ENCODE measurements around the gene NTMT1.
A peak's percentile ranks its signal among the peaks of the same experiment; 100 is the strongest.

NTMT1 gene

DNA sequence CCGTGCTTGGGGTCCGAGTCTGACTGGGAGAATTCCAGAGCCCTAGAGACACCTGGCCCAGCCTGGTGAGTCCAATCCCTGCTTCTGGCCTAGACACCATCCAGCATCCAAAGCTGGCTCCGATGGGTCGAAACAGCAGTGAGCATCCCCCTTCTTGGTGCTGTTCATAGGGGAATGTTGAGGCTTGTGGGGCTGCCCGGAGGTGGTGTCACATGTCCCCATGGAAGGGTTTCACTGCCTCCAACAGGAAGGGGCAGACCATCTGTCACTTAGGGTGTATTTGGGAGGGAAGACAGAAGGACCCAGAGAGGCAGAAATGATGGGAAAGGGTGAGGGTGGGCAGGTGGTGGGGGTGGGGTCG is 19.0 kb upstream of the NTMT1 start:
- Histone ChIP-seq H3K36me3 (ENCODE audit: control insufficient read depth in 5 of 5, insufficient read depth in 5 of 5, low read length in 5 of 5) (no peaks in the 10 kb centered on the region), H3K4me1 (ENCODE audit: control insufficient read depth in 5 of 5, insufficient read depth in 5 of 5, low read length in 5 of 5) (peaks cover 3 to 51% (median 39%) of the 10 kb centered on the region in 5 donors), H3K4me3 (ENCODE audit: low read depth in 1 of 5, low read length in 5 of 5) (no peak overlapping the region), H3K9me3 (ENCODE audit: control insufficient read depth in 5 of 5, low read length in 5 of 5) (no peaks in the 10 kb centered on the region), H3K27me3 (ENCODE audit: control insufficient read depth in 5 of 5, insufficient read depth in 4 of 5, low read length in 5 of 5) (peaks cover 0 to 4% (median 0%) of the 10 kb centered on the region in 5 donors), H3K9ac (ENCODE audit: low read length in 5 of 5) (peak overlapping the region in 1 of 5 donors; percentile 23), H3K27ac (ENCODE audit: low read depth, low read length) (peak overlapping the region; percentile 37)

DNA sequence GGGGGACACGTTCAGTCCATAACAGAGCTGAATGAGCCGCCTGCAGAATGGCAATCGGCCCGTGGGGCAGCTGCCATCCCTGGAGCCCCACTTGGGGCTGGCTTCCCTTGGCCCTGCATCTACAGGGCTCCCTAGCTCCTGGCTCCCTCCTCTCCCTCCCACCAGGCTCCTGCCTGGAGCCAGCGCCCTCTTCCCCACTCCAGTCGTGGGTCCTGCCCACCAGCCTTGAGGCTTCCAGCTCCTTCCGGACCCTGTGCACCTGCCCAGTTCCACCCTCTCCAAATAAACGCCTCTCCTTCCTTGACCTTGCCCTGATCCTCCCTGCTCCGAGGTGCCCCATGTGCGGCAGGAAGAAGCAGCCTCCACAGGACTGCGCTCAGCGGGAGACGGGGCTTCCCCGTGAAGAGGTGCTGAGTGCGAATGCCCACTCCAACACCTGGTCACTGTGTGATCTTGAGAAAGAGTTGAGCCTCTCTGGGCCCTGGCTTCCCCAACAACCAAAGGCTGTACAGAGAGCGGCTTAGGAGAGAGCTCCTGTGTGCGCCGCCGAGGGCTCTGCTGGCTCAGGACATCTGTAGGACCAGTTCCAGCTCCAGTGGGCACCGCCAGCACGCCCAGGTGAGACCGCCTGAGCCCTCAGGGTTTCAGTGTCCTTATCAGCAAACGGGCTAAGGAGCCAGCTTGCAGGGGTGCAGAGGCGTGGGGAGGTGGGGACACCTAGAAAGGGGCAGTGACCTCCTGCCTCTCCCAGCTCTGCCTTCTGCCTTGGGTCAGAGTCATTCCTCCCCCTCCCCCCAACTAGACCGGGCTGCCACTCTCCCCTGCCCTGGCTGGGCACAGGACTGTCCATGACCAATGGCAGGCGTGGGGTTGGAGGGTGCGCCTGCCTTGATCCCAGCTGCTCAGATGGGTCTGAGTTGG is 17.1 kb upstream of the NTMT1 start:
- Histone ChIP-seq H3K4me1 (ENCODE audit: control insufficient read depth in 5 of 5, insufficient read depth in 5 of 5, low read length in 5 of 5) (peaks cover 3 to 45% (median 39%) of the 10 kb centered on the region in 5 donors), H3K27ac (ENCODE audit: low read depth, low read length) (no peak overlapping the region), H3K36me3 (ENCODE audit: control insufficient read depth in 5 of 5, insufficient read depth in 5 of 5, low read length in 5 of 5) (no peaks in the 10 kb centered on the region), H3K4me3 (ENCODE audit: low read depth in 1 of 5, low read length in 5 of 5) (no peak overlapping the region), H3K9me3 (ENCODE audit: control insufficient read depth in 5 of 5, low read length in 5 of 5) (no peaks in the 10 kb centered on the region), H3K27me3 (ENCODE audit: control insufficient read depth in 5 of 5, insufficient read depth in 4 of 5, low read length in 5 of 5) (peaks cover 0 to 4% (median 0%) of the 10 kb centered on the region in 5 donors), H3K9ac (ENCODE audit: low read length in 5 of 5) (no peak overlapping the region)

DNA sequence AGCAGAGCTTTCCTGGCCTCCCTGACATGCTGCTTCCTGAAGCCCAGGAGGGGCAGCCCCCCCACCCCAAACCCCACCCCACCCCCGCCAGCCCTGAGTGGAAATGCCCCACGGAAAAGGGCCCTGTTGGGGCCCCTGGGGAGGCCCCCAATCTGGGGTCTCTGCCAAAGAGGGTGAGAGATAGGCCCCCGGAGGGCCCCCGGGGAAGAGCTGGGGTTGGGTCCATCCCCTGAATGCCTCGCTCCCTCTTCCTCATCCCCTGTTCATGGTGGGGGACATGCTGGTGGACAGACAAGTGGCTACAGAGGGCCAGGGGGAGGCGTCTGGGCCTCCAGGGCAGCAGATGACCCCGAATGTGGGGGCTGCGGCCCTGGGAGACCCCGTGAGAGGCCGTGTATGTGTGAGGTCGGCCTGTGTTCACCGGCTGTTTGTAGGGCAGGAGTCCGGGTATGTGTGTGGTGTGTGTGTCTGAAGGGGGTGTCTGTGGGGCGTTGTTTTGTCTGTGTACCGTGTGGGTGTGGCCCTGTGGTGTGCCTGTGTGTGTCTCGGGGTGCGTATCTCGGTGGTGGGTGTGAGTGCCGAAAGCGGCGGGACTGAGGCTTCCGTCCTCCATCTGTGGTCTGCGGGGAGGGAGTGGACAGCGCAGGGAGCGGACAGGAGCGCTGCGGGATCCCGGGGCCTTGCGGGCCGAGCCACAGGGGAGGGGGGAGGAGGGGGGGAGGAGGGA is 16.3 kb upstream of the NTMT1 start:
- Histone ChIP-seq H3K9ac (ENCODE audit: low read length in 5 of 5) (peak overlapping the region in 3 of 5 donors; percentile 37 to 66 (median 52)), H3K36me3 (ENCODE audit: control insufficient read depth in 5 of 5, insufficient read depth in 5 of 5, low read length in 5 of 5) (no peaks in the 10 kb centered on the region), H3K27me3 (ENCODE audit: control insufficient read depth in 5 of 5, insufficient read depth in 4 of 5, low read length in 5 of 5) (peaks cover 0 to 4% (median 0%) of the 10 kb centered on the region in 5 donors), H3K27ac (ENCODE audit: low read depth, low read length) (peak overlapping the region; percentile 30), H3K9me3 (ENCODE audit: control insufficient read depth in 5 of 5, low read length in 5 of 5) (no peaks in the 10 kb centered on the region), H3K4me3 (ENCODE audit: low read depth in 1 of 5, low read length in 5 of 5) (peak overlapping the region in 2 of 5 donors; percentile 34 to 39), H3K4me1 (ENCODE audit: control insufficient read depth in 5 of 5, insufficient read depth in 5 of 5, low read length in 5 of 5) (peaks cover 3 to 44% (median 37%) of the 10 kb centered on the region in 5 donors)

DNA sequence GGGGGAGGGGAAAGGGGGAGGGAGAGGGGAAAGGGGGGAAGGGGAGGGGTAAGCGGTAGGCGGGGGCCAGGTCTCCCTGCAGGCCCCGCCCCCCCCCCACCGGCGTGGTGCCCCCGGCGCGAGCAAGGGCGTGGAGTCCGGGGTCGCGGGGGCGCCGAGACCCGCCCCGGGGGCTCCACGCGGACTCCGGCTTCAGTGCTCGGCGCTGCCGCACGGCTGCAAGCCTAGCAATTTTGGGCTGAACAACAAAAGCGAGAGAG is 15.8 kb upstream of the NTMT1 start:
- no peaks in the 10 kb centered on the region for H3K36me3 ChIP-seq (ENCODE audit: control insufficient read depth in 5 of 5, insufficient read depth in 5 of 5, low read length in 5 of 5)
- H3K4me1 ChIP-seq (ENCODE audit: control insufficient read depth in 5 of 5, insufficient read depth in 5 of 5, low read length in 5 of 5): peaks cover 3 to 42% (median 35%) of the 10 kb centered on the region in 5 donors
- peak overlapping the region in 4 of 5 donors; percentile 60 to 76 (median 62) for H3K4me3 ChIP-seq (ENCODE audit: low read depth in 1 of 5, low read length in 5 of 5)
- peaks cover 0 to 4% (median 0%) of the 10 kb centered on the region in 5 donors for H3K27me3 ChIP-seq (ENCODE audit: control insufficient read depth in 5 of 5, insufficient read depth in 4 of 5, low read length in 5 of 5)
- peak overlapping the region in 2 of 5 donors; percentile 61 to 82 for H3K9ac ChIP-seq (ENCODE audit: low read length in 5 of 5)
- peak overlapping the region; percentile 62 for H3K27ac ChIP-seq (ENCODE audit: low read depth, low read length)
- no peaks in the 10 kb centered on the region for H3K9me3 ChIP-seq (ENCODE audit: control insufficient read depth in 5 of 5, low read length in 5 of 5)

DNA sequence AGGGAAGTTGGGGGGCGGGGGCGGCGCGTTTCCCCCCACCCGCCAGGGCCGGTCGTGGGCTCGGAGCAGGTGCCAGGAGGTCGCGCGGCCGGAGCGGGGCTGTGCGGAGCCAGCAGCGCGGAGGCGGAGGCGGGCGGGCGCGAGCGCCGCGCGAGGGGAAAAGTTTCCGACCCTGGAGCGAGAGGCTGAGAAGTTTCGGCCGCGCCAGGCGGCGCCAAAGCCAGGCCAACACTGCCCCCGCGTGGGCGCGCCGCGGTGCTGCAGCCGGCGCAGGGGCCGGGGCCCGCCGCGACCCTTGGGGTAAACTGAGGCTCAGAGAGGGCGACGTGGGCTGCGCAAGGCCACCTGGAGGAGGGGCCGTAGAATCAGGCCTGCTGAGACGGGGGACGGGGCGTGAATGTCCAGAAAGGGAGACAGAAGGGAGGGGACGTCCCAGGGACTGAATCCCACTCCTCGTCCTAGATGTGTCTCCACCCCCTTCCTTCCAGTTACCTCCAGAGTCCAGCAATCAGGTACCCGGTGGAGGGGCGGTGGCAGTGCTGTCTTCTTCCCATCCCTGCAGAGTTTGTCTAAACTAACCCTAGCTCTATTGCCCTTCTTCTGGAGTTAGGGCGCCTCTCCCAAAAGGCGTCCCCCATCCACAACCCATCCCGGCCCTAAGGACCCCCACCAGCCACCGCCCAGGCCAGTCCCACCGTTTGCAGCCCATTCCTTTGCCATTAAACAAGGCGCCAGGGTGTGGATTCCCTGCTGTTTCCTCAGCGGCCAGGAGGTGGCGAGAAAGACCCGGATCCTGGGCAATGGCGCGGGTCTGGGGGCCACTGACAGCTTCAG is 15.3 kb upstream of the NTMT1 start:
- Histone ChIP-seq H3K9me3 (ENCODE audit: control insufficient read depth in 5 of 5, low read length in 5 of 5) (no peaks in the 10 kb centered on the region), H3K27me3 (ENCODE audit: control insufficient read depth in 5 of 5, insufficient read depth in 4 of 5, low read length in 5 of 5) (peaks cover 0 to 5% (median 0%) of the 10 kb centered on the region in 5 donors), H3K9ac (ENCODE audit: low read length in 5 of 5) (peak overlapping the region in 4 of 5 donors; percentile 61 to 82 (median 72)), H3K4me3 (ENCODE audit: low read depth in 1 of 5, low read length in 5 of 5) (peak overlapping the region; percentile 60 to 76 (median 62)), H3K27ac (ENCODE audit: low read depth, low read length) (peak overlapping the region; percentile 62), H3K4me1 (ENCODE audit: control insufficient read depth in 5 of 5, insufficient read depth in 5 of 5, low read length in 5 of 5) (peaks cover 3 to 42% (median 35%) of the 10 kb centered on the region in 5 donors), H3K36me3 (ENCODE audit: control insufficient read depth in 5 of 5, insufficient read depth in 5 of 5, low read length in 5 of 5) (no peaks in the 10 kb centered on the region)

DNA sequence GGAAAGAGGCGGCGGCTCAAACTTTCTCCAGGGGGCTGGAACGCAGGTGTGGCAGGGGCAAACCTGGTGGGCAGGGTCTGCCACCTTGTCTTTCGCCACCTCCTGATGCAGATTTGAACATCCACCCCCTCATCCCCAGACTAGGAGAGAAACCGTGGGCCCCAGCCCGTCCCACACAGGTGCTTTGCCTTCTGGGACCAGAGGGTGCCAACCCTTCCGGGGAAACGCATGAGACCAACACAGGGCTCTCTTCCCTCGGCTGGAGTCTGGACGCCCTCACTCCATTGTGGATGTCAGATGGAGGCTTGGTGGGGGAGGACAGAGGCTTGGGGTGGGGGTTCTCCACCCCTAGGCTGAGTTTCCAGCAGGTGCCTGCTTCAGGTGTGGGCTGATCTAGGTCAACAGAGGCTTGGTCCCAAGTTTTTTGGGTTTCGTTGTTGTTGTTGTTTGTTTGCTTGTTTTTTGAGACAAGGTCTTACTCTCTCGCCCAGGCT is 14.6 kb upstream of the NTMT1 start:
- Histone ChIP-seq H3K27me3 (ENCODE audit: control insufficient read depth in 5 of 5, insufficient read depth in 4 of 5, low read length in 5 of 5) (peaks cover 0 to 5% (median 0%) of the 10 kb centered on the region in 5 donors), H3K36me3 (ENCODE audit: control insufficient read depth in 5 of 5, insufficient read depth in 5 of 5, low read length in 5 of 5) (no peaks in the 10 kb centered on the region), H3K9me3 (ENCODE audit: control insufficient read depth in 5 of 5, low read length in 5 of 5) (no peaks in the 10 kb centered on the region), H3K4me1 (ENCODE audit: control insufficient read depth in 5 of 5, insufficient read depth in 5 of 5, low read length in 5 of 5) (peaks cover 3 to 40% (median 35%) of the 10 kb centered on the region in 5 donors), H3K9ac (ENCODE audit: low read length in 5 of 5) (peak overlapping the region in 1 of 5 donors; percentile 63), H3K27ac (ENCODE audit: low read depth, low read length) (no peak overlapping the region), H3K4me3 (ENCODE audit: low read depth in 1 of 5, low read length in 5 of 5) (peak overlapping the region in 2 of 5 donors; percentile 62 to 76)

DNA sequence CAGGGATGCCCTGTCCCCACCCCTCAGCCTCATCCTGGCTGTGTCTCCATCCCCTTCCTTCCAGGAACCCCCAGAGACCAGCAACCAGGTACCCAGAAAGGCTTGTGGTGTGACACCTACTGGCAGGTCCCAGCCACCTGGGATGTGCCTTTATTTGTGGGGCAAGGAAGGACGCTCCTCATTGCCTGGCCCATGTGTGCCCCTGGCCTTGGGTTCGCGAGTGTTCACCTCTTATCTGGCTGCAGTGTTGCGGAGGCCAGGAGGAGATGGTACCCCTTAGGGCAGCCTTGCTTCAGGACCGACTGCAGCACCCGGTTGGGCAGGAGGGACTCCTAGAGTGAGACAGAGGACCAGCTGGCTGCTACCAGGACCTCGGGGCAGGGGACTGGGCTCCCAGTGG is 13.8 kb upstream of the NTMT1 start:
- H3K36me3 ChIP-seq (ENCODE audit: control insufficient read depth in 5 of 5, insufficient read depth in 5 of 5, low read length in 5 of 5): no peaks in the 10 kb centered on the region
- peaks cover 0 to 5% (median 0%) of the 10 kb centered on the region in 5 donors for H3K27me3 ChIP-seq (ENCODE audit: control insufficient read depth in 5 of 5, insufficient read depth in 4 of 5, low read length in 5 of 5)
- no peak overlapping the region for H3K9ac ChIP-seq (ENCODE audit: low read length in 5 of 5)
- peaks cover 3 to 32% (median 28%) of the 10 kb centered on the region in 5 donors for H3K4me1 ChIP-seq (ENCODE audit: control insufficient read depth in 5 of 5, insufficient read depth in 5 of 5, low read length in 5 of 5)
- no peak overlapping the region for H3K27ac ChIP-seq (ENCODE audit: low read depth, low read length)
- no peak overlapping the region for H3K4me3 ChIP-seq (ENCODE audit: low read depth in 1 of 5, low read length in 5 of 5)
- H3K9me3 ChIP-seq (ENCODE audit: control insufficient read depth in 5 of 5, low read length in 5 of 5): no peaks in the 10 kb centered on the region

DNA sequence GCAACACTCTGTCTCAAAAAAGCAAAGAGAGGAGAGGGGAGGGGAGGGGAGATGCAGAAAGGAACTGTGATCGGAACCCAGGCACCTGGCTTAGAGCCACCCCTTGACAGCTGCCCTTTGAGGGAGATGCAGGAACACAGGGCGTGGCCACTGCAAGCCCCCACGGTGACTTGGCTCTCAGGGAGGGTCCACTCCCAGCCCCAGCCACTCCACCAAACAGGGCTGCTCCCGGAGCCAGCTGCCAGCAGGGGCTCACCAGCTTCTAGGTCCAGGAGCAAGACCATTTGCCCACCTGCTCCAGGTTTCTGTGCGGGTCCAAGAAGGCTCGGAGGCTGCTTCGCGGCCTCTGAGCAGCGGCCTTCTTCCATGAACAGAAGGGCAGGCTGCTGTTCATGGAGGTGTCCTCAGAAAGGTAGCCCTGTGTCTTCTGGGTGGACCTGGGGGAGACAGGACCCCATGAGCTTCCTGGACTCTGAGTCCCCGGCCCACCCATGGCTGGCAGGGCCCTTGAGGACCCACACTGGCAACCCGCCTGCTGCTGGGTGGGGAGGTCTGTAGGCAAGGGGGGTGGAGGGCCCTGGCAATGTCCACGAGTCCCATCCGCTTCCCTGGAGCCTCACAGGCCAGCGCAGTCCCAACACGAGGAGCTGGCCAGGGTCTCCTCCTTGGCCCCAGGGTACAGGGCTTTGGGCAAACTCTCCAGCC is 13.0 kb upstream of the NTMT1 start:
- H3K9ac ChIP-seq (ENCODE audit: low read length in 5 of 5): no peak overlapping the region
- H3K27ac ChIP-seq (ENCODE audit: low read depth, low read length): no peak overlapping the region
- peaks cover 0 to 5% (median 0%) of the 10 kb centered on the region in 5 donors for H3K27me3 ChIP-seq (ENCODE audit: control insufficient read depth in 5 of 5, insufficient read depth in 4 of 5, low read length in 5 of 5)
- no peaks in the 10 kb centered on the region for H3K9me3 ChIP-seq (ENCODE audit: control insufficient read depth in 5 of 5, low read length in 5 of 5)
- H3K4me1 ChIP-seq (ENCODE audit: control insufficient read depth in 5 of 5, insufficient read depth in 5 of 5, low read length in 5 of 5): peaks cover 0 to 24% (median 20%) of the 10 kb centered on the region in 5 donors
- H3K4me3 ChIP-seq (ENCODE audit: low read depth in 1 of 5, low read length in 5 of 5): no peak overlapping the region
- H3K36me3 ChIP-seq (ENCODE audit: control insufficient read depth in 5 of 5, insufficient read depth in 5 of 5, low read length in 5 of 5): no peaks in the 10 kb centered on the region

DNA sequence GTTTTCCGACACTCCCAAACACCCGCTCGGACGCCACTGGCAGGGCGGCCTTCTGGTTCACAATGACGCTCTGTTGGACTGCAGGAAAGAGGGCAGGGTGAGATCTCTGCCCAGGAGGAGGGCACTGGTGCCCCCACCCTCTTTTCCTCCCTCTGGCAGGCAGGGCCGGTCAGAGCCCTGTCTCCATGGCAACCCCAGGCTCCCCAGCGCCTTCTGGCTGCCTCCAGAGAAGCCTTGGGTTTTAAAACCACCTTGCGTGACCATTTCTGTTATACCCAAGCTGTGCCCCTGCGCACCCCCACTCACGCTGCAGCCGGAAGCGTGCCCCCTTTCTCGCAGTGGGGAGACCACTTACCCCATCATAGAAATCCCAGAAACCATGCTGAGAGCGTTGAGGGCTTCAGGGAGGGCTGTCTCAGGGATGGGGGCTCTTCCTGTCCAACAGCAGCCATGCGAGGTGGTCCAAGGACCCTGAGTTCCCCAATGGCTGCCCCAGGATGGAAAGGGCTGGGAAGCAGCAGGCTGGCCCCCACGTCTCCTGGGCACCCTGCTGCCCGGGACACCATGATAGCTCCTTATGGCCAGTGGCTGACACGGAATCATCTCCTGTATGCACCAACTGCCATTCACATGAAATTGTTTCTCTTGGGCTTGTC is 12.3 kb upstream of the NTMT1 start:
- Histone ChIP-seq H3K9me3 (ENCODE audit: control insufficient read depth in 5 of 5, low read length in 5 of 5) (no peaks in the 10 kb centered on the region), H3K9ac (ENCODE audit: low read length in 5 of 5) (no peak overlapping the region), H3K36me3 (ENCODE audit: control insufficient read depth in 5 of 5, insufficient read depth in 5 of 5, low read length in 5 of 5) (no peaks in the 10 kb centered on the region), H3K4me3 (ENCODE audit: low read depth in 1 of 5, low read length in 5 of 5) (no peak overlapping the region), H3K27me3 (ENCODE audit: control insufficient read depth in 5 of 5, insufficient read depth in 4 of 5, low read length in 5 of 5) (peaks cover 0 to 5% (median 0%) of the 10 kb centered on the region in 5 donors), H3K4me1 (ENCODE audit: control insufficient read depth in 5 of 5, insufficient read depth in 5 of 5, low read length in 5 of 5) (peaks cover 0 to 19% (median 17%) of the 10 kb centered on the region in 5 donors), H3K27ac (ENCODE audit: low read depth, low read length) (no peak overlapping the region)

Measured in subcutaneous abdominal adipose tissue (tissue), 5 donors.